WTC11 (cell line): Measurements from ENCODE around the gene TCHH.

Experiments
- AFF4 ChIP-seq: sonication (generic); formaldehyde crosslinking; IDR thresholded peaks from 2 replicates; pipeline ENCODE4 v1.8.1; 2023; ENCODE audit warnings: mild to moderate bottlenecking, missing genetic modification reagents, borderline replicate concordance
- ATF2 ChIP-seq: sonication (generic); formaldehyde crosslinking; IDR thresholded peaks from 2 replicates; pipeline ENCODE4 v1.8.1; 2022; ENCODE audit warnings: low read depth, missing genetic modification reagents, borderline replicate concordance
- CBFB ChIP-seq: sonication (generic); formaldehyde crosslinking; IDR thresholded peaks from 2 replicates; pipeline ENCODE4 v1.8.1; 2022; ENCODE audit warnings: mild to moderate bottlenecking, low read depth, missing genetic modification reagents
- CREB1 ChIP-seq: sonication (generic); formaldehyde crosslinking; IDR thresholded peaks from 2 replicates; pipeline ENCODE4 v1.8.0; 2023; ENCODE audit warnings: mild to moderate bottlenecking, missing genetic modification reagents
- CTCF ChIP-seq: fragments of 200-600 bp; IDR thresholded peaks from 2 replicates; pipeline ENCODE4 v1.8.0; 2022; ENCODE audit warnings: antibody characterized with exemption
- ESRRA ChIP-seq: sonication (generic); formaldehyde crosslinking; IDR thresholded peaks from 2 replicates; pipeline ENCODE4 v1.8.1; 2022; ENCODE audit warnings: mild to moderate bottlenecking, missing genetic modification reagents, borderline replicate concordance
- ETV6 ChIP-seq: sonication (generic); formaldehyde crosslinking; IDR thresholded peaks from 2 replicates; pipeline ENCODE4 v1.8.1; 2022; ENCODE audit warnings: mild to moderate bottlenecking, missing genetic modification reagents
- GTF2I ChIP-seq: fragments of 250-450 bp; sonication (Bioruptor Pico); conservative IDR thresholded peaks from 2 replicates; pipeline ENCODE4 v1.4.0; 2021; ENCODE audit warnings: mild to moderate bottlenecking
- NFATC4 ChIP-seq: fragments of 250-450 bp; sonication (Bioruptor Pico); IDR thresholded peaks from 2 replicates; pipeline ENCODE4 v1.9.0; 2021; ENCODE audit warnings: mild to moderate bottlenecking
- NR2C2 ChIP-seq: sonication (generic); formaldehyde crosslinking; IDR thresholded peaks from 2 replicates; pipeline ENCODE4 v1.8.0; 2022; ENCODE audit warnings: mild to moderate bottlenecking, missing genetic modification reagents
- NR3C1 ChIP-seq: sonication (generic); formaldehyde crosslinking; conservative IDR thresholded peaks from 2 replicates; pipeline ENCODE4 v1.8.1; 2023; ENCODE audit warnings: low read depth, mild to moderate bottlenecking, missing genetic modification reagents
- ZNF121 ChIP-seq: sonication (generic); formaldehyde crosslinking; IDR thresholded peaks from 2 replicates; pipeline ENCODE4 v1.8.0; 2023; ENCODE audit warnings: missing genetic modification reagents

- TF ChIP-seq GTF2I, result no peak
- no peak for TF ChIP-seq ATF2 (CRISPR knock-in tag)
- no peak for TF ChIP-seq ESRRA (CRISPR knock-in tag)
- no peak for TF ChIP-seq ETV6
- no peak for TF ChIP-seq CTCF
- no peak for TF ChIP-seq AFF4 (CRISPR knock-in tag)
- TF ChIP-seq NR3C1 (CRISPR knock-in tag), result no peak
- no peak for TF ChIP-seq ZNF121 (CRISPR knock-in tag)
- no peak for TF ChIP-seq NR2C2 (CRISPR knock-in tag)
- TF ChIP-seq CBFB (CRISPR knock-in tag), result no peak
- TF ChIP-seq NFATC4 (CRISPR knock-in tag), result no peak
- TF ChIP-seq CREB1, result no peak
Observed at GRCh38 chr1:152112885-152113432, 2.3 kb downstream of the TCHH start.
